ENCODE measurements around the gene COL13A1. TPM values are rescaled to one million over a fixed set of nuclear protein-coding genes. Genes with fewer than 3 reads are reported as not detected.

The COL13A1 gene
- total and polyA plus RNA-seq, 2 experiments from 2014 or later, result 5.2 to 8.6 TPM

GRCh38 chr10:69980672-69981071, 179.0 kb downstream of the COL13A1 start:
- ATAC-seq (no peak), DNase-seq (ENCODE audit: low spot score) (no peak)
- Mint-ChIP-seq H3K4me1 (no peaks in the 10 kb centered on the region), H3K9me3 (peaks cover 3% of the 10 kb centered on the region; the same call in 1 of the 3 replicates), H3K27me3 (ENCODE audit: insufficient read depth, low read depth, poor library complexity) (peaks cover 4% of the 10 kb centered on the region), H3K27ac (no peak overlapping the region), H3K36me3 (ENCODE audit: low read depth) (no peaks in the 10 kb centered on the region), H3K4me3 (no peak overlapping the region)
- Histone ChIP-seq H3K36me3 (ENCODE audit: insufficient read depth) (no peaks in the 10 kb centered on the region), H3K27ac (ENCODE audit: low read depth) (no peak overlapping the region), H3K9me2 (ENCODE audit: insufficient read depth) (peaks cover 8% of the 10 kb centered on the region; the same call in 1 of the 2 replicates), H3K27me3 (ENCODE audit: insufficient read depth) (no peaks in the 10 kb centered on the region), H3K4me1 (ENCODE audit: insufficient read depth) (no peaks in the 10 kb centered on the region), H4K20me1 (replicated peaks; ENCODE audit: insufficient read depth) (no peaks in the 10 kb centered on the region), H3K4me2 (no peak overlapping the region), H3F3A (replicated peaks; ENCODE audit: low read depth) (no peaks in the 10 kb centered on the region), H3K4me3 (no peak overlapping the region), H2AFZ (no peak overlapping the region), H3K79me2 (replicated peaks; ENCODE audit: insufficient read depth) (no peaks in the 10 kb centered on the region)
- TF ChIP-seq STAT1 (IDR thresholded peaks at IDR 0.05; ENCODE audit: unreplicated experiment) (no peak), JUNB (IDR thresholded peaks at IDR 0.05; ENCODE audit: unreplicated experiment) (no peak), ETS1 (IDR thresholded peaks at IDR 0.05) (no peak), REST (IDR thresholded peaks at IDR 0.05; ENCODE audit: unreplicated experiment) (no peak), NANOG (IDR thresholded peaks at IDR 0.05; ENCODE audit: borderline replicate concordance) (no peak), CTCF (conservative IDR thresholded peaks at IDR 0.05; ENCODE audit: low read depth in 2 of 2) (no peak), CREB1 (CRISPR knock-in tag; IDR thresholded peaks at IDR 0.05; ENCODE audit: low read depth) (no peak), ZNF114 (CRISPR knock-in tag; IDR thresholded peaks at IDR 0.05) (no peak), EZH2 (IDR thresholded peaks at IDR 0.05; ENCODE audit: low read depth, unreplicated experiment) (no peak), ZNF331 (CRISPR knock-in tag; IDR thresholded peaks at IDR 0.05; ENCODE audit: low read depth) (no peak), EZH2phosphoT487 (IDR thresholded peaks at IDR 0.05; ENCODE audit: unreplicated experiment) (no peak), POLR2AphosphoS5 (IDR thresholded peaks at IDR 0.05; ENCODE audit: low read depth) (no peak)
- TF ChIP-seq, protein P1, sequence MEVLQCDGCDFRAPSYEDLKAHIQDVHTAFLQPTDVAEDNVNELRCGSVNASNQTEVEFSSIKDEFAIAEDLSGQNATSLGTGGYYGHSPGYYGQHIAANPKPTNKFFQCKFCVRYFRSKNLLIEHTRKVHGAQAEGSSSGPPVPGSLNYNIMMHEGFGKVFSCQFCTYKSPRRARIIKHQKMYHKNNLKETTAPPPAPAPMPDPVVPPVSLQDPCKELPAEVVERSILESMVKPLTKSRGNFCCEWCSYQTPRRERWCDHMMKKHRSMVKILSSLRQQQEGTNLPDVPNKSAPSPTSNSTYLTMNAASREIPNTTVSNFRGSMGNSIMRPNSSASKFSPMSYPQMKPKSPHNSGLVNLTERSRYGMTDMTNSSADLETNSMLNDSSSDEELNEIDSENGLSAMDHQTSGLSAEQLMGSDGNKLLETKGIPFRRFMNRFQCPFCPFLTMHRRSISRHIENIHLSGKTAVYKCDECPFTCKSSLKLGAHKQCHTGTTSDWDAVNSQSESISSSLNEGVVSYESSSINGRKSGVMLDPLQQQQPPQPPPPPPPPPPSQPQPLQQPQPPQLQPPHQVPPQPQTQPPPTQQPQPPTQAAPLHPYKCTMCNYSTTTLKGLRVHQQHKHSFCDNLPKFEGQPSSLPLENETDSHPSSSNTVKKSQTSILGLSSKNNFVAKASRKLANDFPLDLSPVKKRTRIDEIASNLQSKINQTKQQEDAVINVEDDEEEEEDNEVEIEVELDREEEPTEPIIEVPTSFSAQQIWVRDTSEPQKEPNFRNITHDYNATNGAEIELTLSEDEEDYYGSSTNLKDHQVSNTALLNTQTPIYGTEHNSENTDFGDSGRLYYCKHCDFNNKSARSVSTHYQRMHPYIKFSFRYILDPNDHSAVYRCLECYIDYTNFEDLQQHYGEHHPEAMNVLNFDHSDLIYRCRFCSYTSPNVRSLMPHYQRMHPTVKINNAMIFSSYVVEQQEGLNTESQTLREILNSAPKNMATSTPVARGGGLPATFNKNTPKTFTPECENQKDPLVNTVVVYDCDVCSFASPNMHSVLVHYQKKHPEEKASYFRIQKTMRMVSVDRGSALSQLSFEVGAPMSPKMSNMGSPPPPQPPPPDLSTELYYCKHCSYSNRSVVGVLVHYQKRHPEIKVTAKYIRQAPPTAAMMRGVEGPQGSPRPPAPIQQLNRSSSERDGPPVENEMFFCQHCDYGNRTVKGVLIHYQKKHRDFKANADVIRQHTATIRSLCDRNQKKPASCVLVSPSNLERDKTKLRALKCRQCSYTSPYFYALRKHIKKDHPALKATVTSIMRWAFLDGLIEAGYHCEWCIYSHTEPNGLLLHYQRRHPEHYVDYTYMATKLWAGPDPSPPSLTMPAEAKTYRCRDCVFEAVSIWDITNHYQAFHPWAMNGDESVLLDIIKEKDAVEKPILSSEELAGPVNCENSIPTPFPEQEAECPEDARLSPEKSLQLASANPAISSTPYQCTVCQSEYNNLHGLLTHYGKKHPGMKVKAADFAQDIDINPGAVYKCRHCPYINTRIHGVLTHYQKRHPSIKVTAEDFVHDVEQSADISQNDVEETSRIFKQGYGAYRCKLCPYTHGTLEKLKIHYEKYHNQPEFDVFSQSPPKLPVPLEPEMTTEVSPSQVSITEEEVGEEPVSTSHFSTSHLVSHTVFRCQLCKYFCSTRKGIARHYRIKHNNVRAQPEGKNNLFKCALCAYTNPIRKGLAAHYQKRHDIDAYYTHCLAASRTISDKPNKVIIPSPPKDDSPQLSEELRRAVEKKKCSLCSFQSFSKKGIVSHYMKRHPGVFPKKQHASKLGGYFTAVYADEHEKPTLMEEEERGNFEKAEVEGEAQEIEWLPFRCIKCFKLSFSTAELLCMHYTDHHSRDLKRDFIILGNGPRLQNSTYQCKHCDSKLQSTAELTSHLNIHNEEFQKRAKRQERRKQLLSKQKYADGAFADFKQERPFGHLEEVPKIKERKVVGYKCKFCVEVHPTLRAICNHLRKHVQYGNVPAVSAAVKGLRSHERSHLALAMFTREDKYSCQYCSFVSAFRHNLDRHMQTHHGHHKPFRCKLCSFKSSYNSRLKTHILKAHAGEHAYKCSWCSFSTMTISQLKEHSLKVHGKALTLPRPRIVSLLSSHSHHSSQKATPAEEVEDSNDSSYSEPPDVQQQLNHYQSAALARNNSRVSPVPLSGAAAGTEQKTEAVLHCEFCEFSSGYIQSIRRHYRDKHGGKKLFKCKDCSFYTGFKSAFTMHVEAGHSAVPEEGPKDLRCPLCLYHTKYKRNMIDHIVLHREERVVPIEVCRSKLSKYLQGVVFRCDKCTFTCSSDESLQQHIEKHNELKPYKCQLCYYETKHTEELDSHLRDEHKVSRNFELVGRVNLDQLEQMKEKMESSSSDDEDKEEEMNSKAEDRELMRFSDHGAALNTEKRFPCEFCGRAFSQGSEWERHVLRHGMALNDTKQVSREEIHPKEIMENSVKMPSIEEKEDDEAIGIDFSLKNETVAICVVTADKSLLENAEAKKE (CRISPR knock-in tag; IDR thresholded peaks at IDR 0.05), result no peak
